WTC11 (cell line): ENCODE results near the gene FAM25A.

Experiments used
- ATF2 ChIP-seq: sonication (generic); formaldehyde crosslinking; IDR thresholded peaks from 2 replicates; pipeline ENCODE4 v1.8.1; 2022; ENCODE audit warnings: low read depth, missing genetic modification reagents, borderline replicate concordance
- CTCF ChIP-seq: fragments of 200-600 bp; IDR thresholded peaks from 2 replicates; pipeline ENCODE4 v1.8.0; 2022; ENCODE audit warnings: antibody characterized with exemption
- USF2 ChIP-seq: sonication (generic); formaldehyde crosslinking; IDR thresholded peaks from 2 replicates; pipeline ENCODE4 v1.8.1; 2023; ENCODE audit warnings: mild to moderate bottlenecking, missing genetic modification reagents, moderate library complexity
- TF ChIP-seq, protein P1 (sequence below): sonication (generic); formaldehyde crosslinking; IDR thresholded peaks from 2 replicates; pipeline ENCODE4 v1.8.1; 2022; ENCODE audit warnings: mild to moderate bottlenecking, missing genetic modification reagents, moderate library complexity, borderline replicate concordance

DNA sequence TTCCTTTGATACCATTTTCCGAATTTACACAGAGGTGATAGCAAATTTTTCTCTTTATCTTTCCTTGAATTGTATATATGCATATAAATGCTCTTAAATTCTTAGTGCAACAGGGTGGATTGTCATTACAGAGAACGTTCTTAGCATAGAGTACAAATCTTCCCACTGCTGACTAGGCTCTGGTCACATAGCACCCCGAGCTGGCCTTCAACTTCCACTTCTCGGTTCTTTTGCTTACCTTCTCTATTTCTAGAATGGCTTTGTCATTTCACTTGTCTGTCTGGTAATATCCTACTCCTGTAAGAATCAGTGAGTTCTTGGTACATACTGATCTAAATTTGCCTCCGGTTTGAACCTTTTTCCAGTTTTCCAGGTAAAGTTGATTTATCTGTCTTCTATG is 38.4 kb upstream of the FAM25A start:
- TF ChIP-seq ATF2 (CRISPR knock-in tag) (no peak), CTCF (no peak), USF2 (CRISPR knock-in tag) (no peak)
- TF ChIP-seq, protein P1, sequence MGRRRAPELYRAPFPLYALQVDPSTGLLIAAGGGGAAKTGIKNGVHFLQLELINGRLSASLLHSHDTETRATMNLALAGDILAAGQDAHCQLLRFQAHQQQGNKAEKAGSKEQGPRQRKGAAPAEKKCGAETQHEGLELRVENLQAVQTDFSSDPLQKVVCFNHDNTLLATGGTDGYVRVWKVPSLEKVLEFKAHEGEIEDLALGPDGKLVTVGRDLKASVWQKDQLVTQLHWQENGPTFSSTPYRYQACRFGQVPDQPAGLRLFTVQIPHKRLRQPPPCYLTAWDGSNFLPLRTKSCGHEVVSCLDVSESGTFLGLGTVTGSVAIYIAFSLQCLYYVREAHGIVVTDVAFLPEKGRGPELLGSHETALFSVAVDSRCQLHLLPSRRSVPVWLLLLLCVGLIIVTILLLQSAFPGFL (CRISPR knock-in tag) = no peak
